Vagina (tissue), 2 donors: ENCODE measurements around the gene GSTM3. TPM values are rescaled to one million over a fixed set of nuclear protein-coding genes. Genes with fewer than 3 reads are reported as not detected.

Experiments
- DNase-seq, 2 donors: peaks; one replicate each; pipeline ENCODE4 v3.0.0-alpha.2; 2017; ENCODE audit errors: extremely low spot score in 2 of 2
- H3K27ac ChIP-seq: fragments of 200-600 bp; sonication (generic); one replicate; pipeline ENCODE4 v1.5.1; 2019
- H3K27me3 ChIP-seq: fragments of 200-600 bp; sonication (generic); one replicate; pipeline ENCODE4 v1.5.1; 2019
- H3K36me3 ChIP-seq, 2 donors: fragments of 200-600 bp; sonication (generic); one replicate each; pipeline ENCODE4 v1.5.1; 2017 to 2019
- H3K4me1 ChIP-seq: fragments of 200-600 bp; sonication (generic); one replicate; pipeline ENCODE4 v1.5.1; 2019
- H3K4me3 ChIP-seq, 2 donors: fragments of 200-600 bp; sonication (generic); 1 replicate in 1 of 2; 2 replicates in 1 of 2; pipeline ENCODE4 v1.5.1; 2016 to 2019
- H3K9me3 ChIP-seq: fragments of 200-600 bp; sonication (generic); one replicate; pipeline ENCODE4 v1.5.1; 2019
- CTCF ChIP-seq, 3 experiments: fragments of 450-650 bp in 2 of 3; fragments of 200-600 bp in 1 of 3; sonication (generic) in 1 of 3; IDR thresholded peaks; one replicate each; pipeline ENCODE4 v1.5.1; 2017 to 2019; ENCODE audit warnings: antibody characterized with exemption in 3 of 3, mild to moderate bottlenecking in 2 of 3, moderate library complexity in 2 of 3
- POLR2A ChIP-seq, 2 donors: fragments of 450-650 bp; IDR thresholded peaks; one replicate each; pipeline ENCODE4 v1.6.1; 2017; ENCODE audit warnings: antibody characterized with exemption in 2 of 2, mild to moderate bottlenecking in 2 of 2, moderate library complexity in 2 of 2
- POLR2AphosphoS5 ChIP-seq, 2 donors: sonication (generic); formaldehyde crosslinking; IDR thresholded peaks; one replicate each; pipeline ENCODE4 v1.9.0; 2017; ENCODE audit warnings: antibody characterized with exemption in 2 of 2, mild to moderate bottlenecking in 2 of 2, low read depth in 1 of 2; ENCODE audit not compliant: insufficient read depth in 1 of 2
- intact Hi-C: fragments of 100-400 bp; cut with DNase I; formaldehyde crosslinking; loops from one replicate; pipeline ENCODE4 v1.15.1; 2023
- total RNA-seq: library from RNA; depleted of rRNA; stranded (reverse); fragments of >200 nt; gene quantifications from one replicate; pipeline ENCODE4 v1.2.3, GENCODE V29; 2016

GSTM3 gene
- total RNA-seq, 1 donor from 2014 or later, result 199 TPM

- intact Hi-C loops, result no loop called here
- no peak for DNase-seq
- Histone ChIP-seq H3K4me3 (no peak overlapping the region), H3K27me3 (no peaks in the 10 kb centered on the region), H3K27ac (no peak overlapping the region), H3K36me3 (no peaks in the 10 kb centered on the region), H3K4me1 (peaks cover 17% of the 10 kb centered on the region), H3K9me3 (no peaks in the 10 kb centered on the region)
- TF ChIP-seq POLR2AphosphoS5 (IDR thresholded peaks at IDR 0.05; ENCODE audit: insufficient read depth in 1 of 2, low read depth in 1 of 2) (no peak), POLR2A (IDR thresholded peaks at IDR 0.05) (no peak)
Observed at GRCh38 chr1:109721042-109721441, 19.8 kb downstream of the GSTM3 start.

GRCh38 chr1:109719337-109719837 is 21.5 kb downstream of the GSTM3 start:
- Histone ChIP-seq H3K36me3 (no peaks in the 10 kb centered on the region), H3K4me1 (peaks cover 20% of the 10 kb centered on the region), H3K27ac (no peak overlapping the region), H3K9me3 (no peaks in the 10 kb centered on the region), H3K27me3 (no peaks in the 10 kb centered on the region), H3K4me3 (no peak overlapping the region)
- DNase-seq, result no peak
- intact Hi-C loops, result no loop called here
- no peak for TF ChIP-seq POLR2A (IDR thresholded peaks at IDR 0.05)
- no peak for TF ChIP-seq CTCF (IDR thresholded peaks at IDR 0.05)
- TF ChIP-seq POLR2AphosphoS5 (IDR thresholded peaks at IDR 0.05; ENCODE audit: insufficient read depth in 1 of 2, low read depth in 1 of 2), result no peak

GRCh38 chr1:109718495-109718894 is 22.3 kb downstream of the GSTM3 start:
- intact Hi-C loops, result no loop called here
- no peaks in the 10 kb centered on the region for H3K36me3 ChIP-seq
- H3K27ac ChIP-seq, result no peak overlapping the region
- H3K27me3 ChIP-seq, result no peaks in the 10 kb centered on the region
- no peak overlapping the region for H3K4me3 ChIP-seq
- peaks cover 20% of the 10 kb centered on the region for H3K4me1 ChIP-seq
- no peak for TF ChIP-seq CTCF (IDR thresholded peaks at IDR 0.05)
- no peak for TF ChIP-seq POLR2AphosphoS5 (IDR thresholded peaks at IDR 0.05; ENCODE audit: insufficient read depth in 1 of 2, low read depth in 1 of 2)
- no peak for TF ChIP-seq POLR2A (IDR thresholded peaks at IDR 0.05)
- no peak for DNase-seq
- H3K9me3 ChIP-seq, result no peaks in the 10 kb centered on the region

- intact Hi-C loops, result no loop called here
- no peak for TF ChIP-seq CTCF (IDR thresholded peaks at IDR 0.05)
- TF ChIP-seq POLR2A (IDR thresholded peaks at IDR 0.05), result no peak
- no peak for TF ChIP-seq POLR2AphosphoS5 (IDR thresholded peaks at IDR 0.05; ENCODE audit: insufficient read depth in 1 of 2, low read depth in 1 of 2)
Observed at GRCh38 chr1:109717729-109718128, 23.1 kb downstream of the GSTM3 start.

DNA sequence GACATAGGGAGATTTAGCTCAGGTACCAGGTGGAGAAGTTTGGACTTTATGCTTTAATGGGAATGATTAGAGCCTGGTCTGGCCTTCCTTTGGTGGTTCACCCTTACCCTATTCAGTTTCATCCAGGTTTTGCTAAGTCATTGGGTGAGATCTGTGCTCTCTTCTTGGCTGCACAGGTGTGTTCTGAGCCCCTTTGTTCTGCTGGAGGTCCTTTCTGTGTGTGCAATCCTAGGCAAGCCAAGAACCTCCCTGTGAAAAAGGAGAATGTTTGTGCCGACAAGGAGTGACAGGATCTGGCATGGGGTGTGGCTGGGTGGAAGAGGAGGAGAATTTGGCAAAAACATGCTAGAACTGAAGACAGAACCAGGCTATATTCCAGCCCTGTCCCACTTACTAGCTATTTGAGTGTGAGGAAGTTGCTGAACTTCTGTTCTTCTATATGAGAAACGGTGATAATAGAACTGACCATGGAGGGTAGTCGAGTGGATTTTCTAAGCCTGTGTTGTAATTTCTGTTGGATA is 24.2 kb downstream of the GSTM3 start:
- no peaks in the 10 kb centered on the region for H3K9me3 ChIP-seq
- H3K36me3 ChIP-seq, result no peaks in the 10 kb centered on the region
- no peak for DNase-seq
- no peaks in the 10 kb centered on the region for H3K27me3 ChIP-seq
- intact Hi-C loops, result no loop called here
- H3K27ac ChIP-seq, result peak overlapping the region; percentile 68
- peaks cover 20% of the 10 kb centered on the region for H3K4me1 ChIP-seq
- TF ChIP-seq CTCF (IDR thresholded peaks at IDR 0.05), result no peak
- no peak for TF ChIP-seq POLR2A (IDR thresholded peaks at IDR 0.05)
- TF ChIP-seq POLR2AphosphoS5 (IDR thresholded peaks at IDR 0.05; ENCODE audit: insufficient read depth in 1 of 2, low read depth in 1 of 2), result no peak
- H3K4me3 ChIP-seq, result no peak overlapping the region

More at GRCh38 chr1:109717729-109718128, 23.1 kb downstream of the GSTM3 start:
- H3K4me3 ChIP-seq, result no peak overlapping the region
- peak overlapping the region; percentile 68 for H3K27ac ChIP-seq
- DNase-seq, result no peak
- H3K4me1 ChIP-seq, result peaks cover 20% of the 10 kb centered on the region
- H3K36me3 ChIP-seq, result no peaks in the 10 kb centered on the region
- no peaks in the 10 kb centered on the region for H3K9me3 ChIP-seq
- H3K27me3 ChIP-seq, result no peaks in the 10 kb centered on the region
